IPS DF 6.9 (cell line): Measurements from ENCODE around the gene SQSTM1.
"Not testable (repeated sequence)": the region's sequence is repeated elsewhere in the genome, so short reads cannot be mapped to it uniquely, and the experiment has no call there.

Experiments
- DNase-seq: peaks from one replicate; pipeline ENCODE4 v3.0.0-alpha.2; 2013; ENCODE audit warnings: low read depth, low spot score
- H3K27ac ChIP-seq: one replicate; pipeline ENCODE4 v1.5.1; 2013; ENCODE audit warnings: low read length, control low read depth
- H3K27me3 ChIP-seq: 2 replicates; pipeline ENCODE4 v1.6.1; 2013; ENCODE audit warnings: mild to moderate bottlenecking, low read length; ENCODE audit not compliant: control insufficient read depth, insufficient read depth
- H3K36me3 ChIP-seq: 2 replicates; pipeline ENCODE4 v1.6.1; 2013; ENCODE audit warnings: low read length; ENCODE audit not compliant: control insufficient read depth, insufficient read depth
- H3K4me1 ChIP-seq: 2 replicates; pipeline ENCODE4 v1.6.1; 2013; ENCODE audit warnings: low read length; ENCODE audit not compliant: control insufficient read depth, insufficient read depth
- H3K4me3 ChIP-seq: 2 replicates; pipeline ENCODE4 v1.5.1; 2013; ENCODE audit warnings: mild to moderate bottlenecking, low read length
- H3K9me3 ChIP-seq: 2 replicates; pipeline ENCODE4 v1.6.1; 2013; ENCODE audit warnings: low read length, inconsistent platforms; ENCODE audit not compliant: control insufficient read depth, insufficient read depth
- WGBS: extraction: QIAGEN DNeasy Blood & Tissue Kit; methylation state at CpG from one replicate; pipeline ENCODE4 v1.1.7; 2013; ENCODE audit warnings: mixed read lengths, missing lambda C conversion rate; ENCODE audit not compliant: insufficient read length, insufficient coverage; 5-methylcytosine and 5-hydroxymethylcytosine counted together

SQSTM1 gene

DNA sequence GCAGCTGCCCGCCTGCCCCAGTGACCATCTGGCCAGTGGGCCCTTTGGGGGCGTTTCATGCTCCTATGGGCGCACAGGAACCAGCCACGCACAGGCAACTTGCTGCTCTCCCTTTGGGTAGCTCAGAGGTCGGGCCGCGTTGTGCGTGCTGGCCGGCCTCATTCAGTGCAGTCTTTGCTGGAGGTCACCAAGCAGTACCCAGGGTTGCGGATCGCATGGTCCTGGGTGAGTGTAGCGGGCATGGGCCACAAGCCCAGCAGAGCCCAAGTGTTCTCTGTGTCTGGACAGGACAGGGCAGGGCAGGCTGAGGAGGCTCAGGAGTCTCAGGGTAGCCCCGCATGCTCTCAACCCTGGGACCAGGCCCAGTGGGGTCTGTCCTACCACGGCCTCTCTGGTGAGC, 47.8 kb downstream of the SQSTM1 start:
- Histone ChIP-seq H3K9me3 (no peaks in the 10 kb centered on the region), H3K4me3 (no peak overlapping the region), H3K4me1 (no peaks in the 10 kb centered on the region; the same call in 1 of the 2 replicates), H3K27me3 (no peaks in the 10 kb centered on the region), H3K36me3 (peaks cover 20% of the 10 kb centered on the region), H3K27ac (no peak overlapping the region)
- WGBS, result no CpG with 5 or more reads among the region's 14 CpGs
- DNase-seq, result no peak

DNA sequence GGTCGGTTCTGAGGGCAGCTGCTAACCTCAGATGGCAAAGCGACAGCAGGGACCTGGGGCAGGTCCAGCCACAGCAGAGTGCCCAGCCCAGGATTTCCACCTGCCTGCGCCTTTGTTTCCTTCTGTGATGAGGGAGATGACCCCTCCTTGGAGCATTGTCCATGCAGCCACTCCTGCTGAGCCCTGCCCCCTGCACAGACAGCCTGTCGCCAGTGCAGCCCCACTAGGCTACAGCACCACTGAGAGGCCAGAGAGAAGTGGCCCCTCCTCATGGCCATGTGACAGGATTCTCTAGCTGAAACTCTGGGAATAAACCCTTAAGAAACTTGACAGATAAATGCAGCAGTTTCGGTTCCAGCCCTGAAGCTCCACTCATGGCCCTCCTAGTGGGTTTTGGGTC, 48.4 kb downstream of the SQSTM1 start:
- H3K4me1 ChIP-seq, result no peaks in the 10 kb centered on the region; the same call in 1 of the 2 replicates
- H3K36me3 ChIP-seq, result peaks cover 16% of the 10 kb centered on the region
- no peaks in the 10 kb centered on the region for H3K27me3 ChIP-seq
- WGBS, result no CpG with 5 or more reads among the region's 5 CpGs
- no peak for DNase-seq
- no peak overlapping the region for H3K4me3 ChIP-seq
- H3K27ac ChIP-seq, result no peak overlapping the region
- no peaks in the 10 kb centered on the region for H3K9me3 ChIP-seq

DNA sequence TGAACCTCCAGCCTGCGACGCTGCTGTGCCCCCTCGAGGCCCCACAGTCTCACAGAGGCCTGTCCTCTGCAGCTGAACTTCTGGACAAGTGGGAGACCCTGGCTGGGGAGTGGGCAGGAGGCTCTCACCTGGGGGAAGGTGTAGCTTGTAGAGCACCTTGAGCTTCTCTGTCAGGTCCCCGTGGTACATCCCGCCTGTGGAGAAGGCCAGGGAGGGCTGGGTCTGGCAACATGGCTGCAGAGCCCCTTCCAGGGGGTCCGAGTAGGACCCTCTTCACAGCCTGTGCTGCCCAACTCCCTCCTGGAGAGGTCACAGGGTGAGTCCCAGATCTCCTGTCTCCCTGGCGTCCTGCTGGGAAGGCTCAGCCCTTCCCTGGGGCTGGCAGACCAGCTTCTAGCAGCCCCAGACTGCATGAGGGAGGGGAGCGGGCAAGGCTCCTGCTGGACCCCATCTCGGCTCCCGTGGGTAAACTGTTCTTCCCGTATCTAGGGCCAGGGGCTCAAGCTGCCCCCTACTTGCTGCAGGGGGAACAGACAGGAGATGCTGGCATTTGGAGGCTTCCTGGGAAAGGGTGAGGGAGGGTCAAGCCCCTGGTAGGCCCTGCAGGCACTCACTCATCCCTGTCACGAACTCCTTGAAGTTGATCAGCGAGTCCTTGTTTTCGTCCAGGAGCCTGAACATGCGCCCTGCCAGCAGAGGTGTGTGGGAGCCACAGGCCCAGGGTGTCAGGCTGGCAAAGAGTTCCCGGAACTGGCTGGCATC, 49.1 kb downstream of the SQSTM1 start:
- H3K27me3 ChIP-seq, result no peaks in the 10 kb centered on the region
- peaks cover 18% of the 10 kb centered on the region for H3K36me3 ChIP-seq
- H3K9me3 ChIP-seq, result no peaks in the 10 kb centered on the region
- no peak overlapping the region for H3K4me3 ChIP-seq
- DNase-seq, result no peak
- no peaks in the 10 kb centered on the region; the same call in 1 of the 2 replicates for H3K4me1 ChIP-seq
- WGBS, result no CpG with 5 or more reads among the region's 16 CpGs
- H3K27ac ChIP-seq, result no peak overlapping the region

DNA sequence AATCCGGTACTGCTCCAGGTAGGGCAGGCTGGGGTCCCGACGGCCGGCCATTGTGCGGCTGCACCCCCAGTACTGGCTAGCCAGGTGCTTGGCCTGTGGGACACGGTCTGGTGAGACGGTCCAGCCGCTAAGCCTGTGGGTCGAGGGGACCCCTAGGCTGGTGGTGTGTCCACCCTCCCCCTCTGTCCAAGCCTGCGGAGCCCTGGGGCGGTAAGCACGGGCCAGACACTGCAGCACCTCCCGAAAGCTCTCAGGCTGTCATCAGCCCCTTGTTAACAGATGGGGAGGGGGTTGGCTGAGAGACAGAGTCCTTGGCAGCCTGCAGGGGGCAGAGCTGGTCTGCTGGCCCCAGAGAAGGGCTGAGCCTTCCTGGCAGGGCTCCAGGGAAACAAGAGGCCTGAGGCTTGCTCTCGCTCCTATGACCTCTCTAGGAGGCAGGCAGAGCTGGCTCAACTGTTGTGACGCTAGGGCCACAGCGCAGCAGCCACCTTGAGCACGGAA, 49.7 kb downstream of the SQSTM1 start:
- DNase-seq, result peak; percentile 47
- H3K27me3 ChIP-seq, result no peaks in the 10 kb centered on the region
- no peaks in the 10 kb centered on the region for H3K9me3 ChIP-seq
- WGBS, result no CpG with 5 or more reads among the region's 17 CpGs
- H3K36me3 ChIP-seq, result peaks cover 18% of the 10 kb centered on the region
- H3K27ac ChIP-seq, result no peak overlapping the region
- H3K4me1 ChIP-seq, result no peaks in the 10 kb centered on the region; the same call in 1 of the 2 replicates
- H3K4me3 ChIP-seq, result no peak overlapping the region

DNA sequence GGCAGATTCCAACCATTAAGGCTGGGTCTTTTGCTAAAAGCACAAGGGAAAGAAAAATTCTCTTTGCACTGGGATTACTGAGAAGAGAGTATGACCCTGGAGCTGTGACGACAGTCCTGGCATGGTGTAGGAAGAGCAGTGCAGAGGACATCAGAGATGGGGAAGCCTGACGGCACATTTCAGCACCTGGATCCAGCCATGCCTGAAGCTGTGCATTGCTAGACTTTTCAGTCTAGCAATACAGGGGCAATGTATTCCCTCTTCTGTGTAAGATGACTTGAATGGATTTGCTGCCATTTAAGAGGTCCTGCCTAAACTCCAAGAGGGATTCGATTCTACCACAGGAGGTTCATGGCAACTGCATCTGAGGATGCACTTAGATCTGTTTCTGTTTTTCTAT, 50.2 kb downstream of the SQSTM1 start:
- Histone ChIP-seq H3K9me3 (no peaks in the 10 kb centered on the region), H3K4me3 (no peak overlapping the region), H3K36me3 (peaks cover 21% of the 10 kb centered on the region), H3K27me3 (no peaks in the 10 kb centered on the region), H3K4me1 (no peaks in the 10 kb centered on the region; the same call in 1 of the 2 replicates), H3K27ac (no peak overlapping the region)
- no CpG with 5 or more reads among the region's 3 CpGs for WGBS
- no peak for DNase-seq

DNA sequence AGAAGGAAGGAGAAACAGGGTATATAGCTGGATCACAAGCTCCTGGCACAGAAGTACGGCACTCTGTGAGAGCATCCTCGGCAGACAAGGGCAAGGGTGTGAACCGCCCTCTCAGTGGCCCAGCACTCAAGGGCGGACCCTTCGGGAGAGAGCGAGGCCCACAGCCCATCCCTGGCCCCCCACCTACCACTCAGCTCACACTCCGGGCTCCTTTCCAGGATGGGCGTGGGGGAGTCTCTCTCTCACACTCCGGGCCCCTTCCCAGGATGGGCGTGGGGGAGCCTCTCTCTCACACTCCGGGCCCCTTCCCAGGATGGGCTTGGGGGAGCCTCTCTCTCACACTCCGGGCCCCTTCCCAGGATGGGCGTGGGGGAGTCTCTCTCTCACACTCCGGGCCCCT, 50.8 kb downstream of the SQSTM1 start:
- WGBS, result no CpG with 5 or more reads among the region's 14 CpGs
- not testable (repeated sequence) for H3K4me1 ChIP-seq, H3K27ac ChIP-seq, H3K4me3 ChIP-seq, H3K27me3 ChIP-seq, H3K9me3 ChIP-seq, DNase-seq
- peaks cover 21% of the 10 kb centered on the region for H3K36me3 ChIP-seq

DNA sequence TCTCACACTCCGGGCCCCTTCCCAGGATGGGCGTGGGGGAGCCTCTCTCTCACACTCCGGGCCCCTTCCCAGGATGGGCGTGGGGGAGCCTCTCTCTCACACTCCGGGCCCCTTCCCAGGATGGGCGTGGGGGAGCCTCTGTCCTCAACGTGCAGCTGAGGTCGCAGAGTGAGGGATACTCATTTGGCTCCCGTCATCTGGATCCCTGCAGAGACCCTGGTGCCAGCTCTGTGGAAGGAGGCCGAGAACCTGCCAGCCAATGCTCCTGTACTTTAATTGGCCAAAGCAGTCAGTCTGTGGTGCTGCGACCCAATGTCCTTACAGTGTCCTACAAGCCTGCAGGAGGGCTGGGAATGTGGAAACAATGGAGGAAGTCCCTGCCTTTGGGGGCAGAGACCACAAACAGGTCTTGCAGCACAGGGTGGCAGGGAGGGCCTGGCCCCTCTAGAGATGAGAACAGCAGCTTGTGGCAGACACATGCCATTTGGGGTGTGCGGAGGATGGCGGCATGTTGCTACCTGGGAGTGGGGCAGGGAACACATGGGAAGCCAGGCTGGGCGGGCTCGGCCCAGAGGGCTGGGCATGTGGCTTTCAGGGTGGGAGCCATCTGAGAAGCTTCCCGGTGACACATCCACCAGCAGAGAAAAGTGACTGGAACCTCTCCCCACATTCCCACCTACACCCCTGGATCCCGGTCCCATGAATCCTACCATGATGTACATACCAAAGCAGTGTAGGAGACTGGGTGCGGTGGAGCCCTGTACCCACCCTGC, 51.5 kb downstream of the SQSTM1 start:
- H3K9me3 ChIP-seq, result no peaks in the 10 kb centered on the region
- H3K27me3 ChIP-seq, result no peaks in the 10 kb centered on the region
- peaks cover 21% of the 10 kb centered on the region for H3K36me3 ChIP-seq
- H3K4me1 ChIP-seq, result no peaks in the 10 kb centered on the region; the same call in 1 of the 2 replicates
- no peak for DNase-seq
- no peak overlapping the region for H3K27ac ChIP-seq
- no CpG with 5 or more reads among the region's 18 CpGs for WGBS
- H3K4me3 ChIP-seq, result no peak overlapping the region

DNA sequence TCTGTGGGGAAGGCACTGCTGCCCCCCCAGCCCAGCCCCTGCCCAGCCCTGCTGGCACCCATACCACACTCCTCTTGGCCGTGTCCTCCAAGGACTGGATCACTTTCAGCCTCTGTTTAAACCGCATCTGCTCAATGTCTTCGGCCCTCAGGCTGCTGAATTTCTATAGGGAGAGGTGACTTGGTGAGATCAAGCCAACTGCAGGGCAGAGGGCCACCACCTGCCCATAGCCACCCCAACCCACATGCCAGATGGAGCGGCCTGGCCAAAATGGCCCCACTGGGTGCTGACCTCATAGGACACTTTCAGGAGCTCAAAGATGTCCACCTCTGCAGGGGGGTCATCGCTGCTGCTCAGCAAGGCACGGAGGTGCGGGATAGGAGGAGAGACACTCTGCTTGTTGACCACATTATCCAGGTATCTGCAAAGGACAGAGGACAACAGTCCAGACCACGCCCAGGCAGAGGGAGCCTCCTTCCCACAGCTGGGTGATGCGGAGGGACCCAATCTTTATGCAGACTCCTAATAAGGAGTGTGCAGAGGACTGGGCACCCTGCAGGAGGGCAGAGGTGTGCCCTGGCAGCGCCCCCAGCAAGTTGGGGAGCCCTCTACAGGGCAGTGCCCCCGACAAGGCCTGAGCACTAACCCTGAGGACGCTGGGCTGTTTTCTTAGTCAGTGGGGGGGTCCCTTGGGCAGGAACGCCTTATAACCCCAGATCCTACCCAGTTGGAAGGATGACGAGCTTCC, 52.3 kb downstream of the SQSTM1 start:
- Histone ChIP-seq H3K4me1 (no peaks in the 10 kb centered on the region; the same call in 1 of the 2 replicates), H3K4me3 (no peak overlapping the region), H3K27me3 (no peaks in the 10 kb centered on the region), H3K27ac (no peak overlapping the region), H3K36me3 (peaks cover 24% of the 10 kb centered on the region), H3K9me3 (no peaks in the 10 kb centered on the region)
- WGBS, result no CpG with 5 or more reads among the region's 14 CpGs
- no peak for DNase-seq

DNA sequence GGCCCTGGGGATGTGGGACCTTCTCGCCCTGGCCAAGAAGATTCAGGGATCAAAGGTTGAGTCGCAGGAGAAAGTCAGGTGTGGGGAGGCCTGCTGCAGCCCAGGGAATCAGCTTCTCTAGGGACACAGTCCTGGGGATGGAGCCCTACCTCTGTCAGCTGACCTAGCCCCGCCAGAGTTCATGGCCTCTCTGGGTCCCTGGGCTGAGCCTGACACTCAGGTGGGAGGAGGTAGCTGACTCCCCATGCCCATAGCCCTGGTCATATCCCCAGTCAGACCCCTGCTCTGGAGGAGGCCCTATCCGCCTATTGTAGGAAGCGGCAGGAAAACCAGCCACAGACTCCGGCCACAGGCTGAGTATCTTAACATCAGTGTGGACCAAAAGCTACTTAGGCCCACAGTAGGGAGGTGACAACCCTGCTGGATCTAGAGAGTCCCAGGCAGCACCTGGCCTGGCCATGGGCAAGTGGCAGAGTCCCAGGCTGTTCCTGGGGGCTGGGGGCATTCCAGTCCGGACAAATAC, 52.9 kb downstream of the SQSTM1 start:
- Histone ChIP-seq H3K9me3 (no peaks in the 10 kb centered on the region), H3K36me3 (peaks cover 21% of the 10 kb centered on the region), H3K4me1 (no peaks in the 10 kb centered on the region; the same call in 1 of the 2 replicates), H3K27ac (no peak overlapping the region), H3K27me3 (no peaks in the 10 kb centered on the region), H3K4me3 (no peak overlapping the region)
- WGBS, result no CpG with 5 or more reads among the region's 7 CpGs
- no peak for DNase-seq

DNA sequence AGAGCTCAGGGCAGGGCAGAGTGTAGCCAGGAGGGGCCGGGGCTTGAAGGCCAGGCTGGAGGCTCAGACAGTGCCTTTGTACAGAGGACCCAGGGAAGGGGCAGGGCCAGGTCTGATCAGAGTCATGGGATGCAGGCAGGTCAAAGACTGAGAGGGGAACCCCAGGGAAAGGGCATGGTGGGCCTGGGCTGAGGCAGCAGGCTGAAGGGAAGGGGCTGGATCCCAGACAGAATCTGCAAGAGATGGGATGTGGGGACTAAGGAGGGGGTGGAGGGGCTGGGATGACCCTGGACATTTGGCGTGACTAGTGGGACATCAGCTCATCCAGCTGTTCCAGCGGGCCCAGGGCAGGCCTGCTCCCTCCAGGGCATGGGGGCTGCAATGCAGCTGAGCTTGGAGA, 53.4 kb downstream of the SQSTM1 start:
- Histone ChIP-seq H3K27ac (no peak overlapping the region), H3K4me3 (no peak overlapping the region), H3K27me3 (no peaks in the 10 kb centered on the region), H3K9me3 (no peaks in the 10 kb centered on the region), H3K36me3 (peaks cover 25% of the 10 kb centered on the region), H3K4me1 (no peaks in the 10 kb centered on the region; the same call in 1 of the 2 replicates)
- no CpG with 5 or more reads among the region's 3 CpGs for WGBS
- DNase-seq, result no peak
